GM18505 (cell line): ENCODE measurements around the gene SEC24A.
"Not testable (repeated sequence)": the region's sequence is repeated elsewhere in the genome, so short reads cannot be mapped to it uniquely, and the experiment has no call there.

Experiments used
- ATAC-seq: cut with Tn5 transposase; IDR thresholded peaks from one replicate; pipeline ENCODE4 v1.9.1; 2021; ENCODE audit not compliant: unreplicated experiment
- POLR2A ChIP-seq: IDR thresholded peaks from 4 replicates; pipeline ENCODE4 v1.6.1; 2011; ENCODE audit warnings: borderline replicate concordance; ENCODE audit not compliant: insufficient read depth, insufficient read length; ENCODE audit errors: extremely low read depth

The SEC24A gene

GRCh38 chr5:134648425-134649162 is at the start of gene SEC24A:
SEC24A (plus strand) TSS chr5:134648785; CDS start chr5:134649077, 292 bp downstream.
- peak; percentile 90 for TF ChIP-seq POLR2A
- ATAC-seq: peak; percentile 79

- not testable (repeated sequence) for ATAC-seq
Observed at GRCh38 chr5:134599820-134600219, 48.8 kb upstream of the SEC24A start.

GRCh38 chr5:134600600-134600999 is 48.0 kb upstream of the SEC24A start:
- TF ChIP-seq POLR2A: no peak
- ATAC-seq: no peak

- TF ChIP-seq POLR2A: no peak
- ATAC-seq: no peak
Observed at GRCh38 chr5:134603059-134603458, 45.5 kb upstream of the SEC24A start.

GRCh38 chr5:134604908-134605307 is 43.7 kb upstream of the SEC24A start:
- ATAC-seq: no peak
- no peak for TF ChIP-seq POLR2A

GRCh38 chr5:134606726-134607125 is 41.9 kb upstream of the SEC24A start:
- no peak for TF ChIP-seq POLR2A
- ATAC-seq: no peak

GRCh38 chr5:134608555-134608954 is 40.0 kb upstream of the SEC24A start:
- ATAC-seq: no peak
- no peak for TF ChIP-seq POLR2A

- ATAC-seq: peak; percentile 58
- TF ChIP-seq POLR2A: no peak
Observed at GRCh38 chr5:134609232-134609851, 39.2 kb upstream of the SEC24A start.

GRCh38 chr5:134610725-134611124 is 37.9 kb upstream of the SEC24A start:
- TF ChIP-seq POLR2A: no peak
- no peak for ATAC-seq

GRCh38 chr5:134611515-134611914 is 37.1 kb upstream of the SEC24A start:
- no peak for ATAC-seq
- TF ChIP-seq POLR2A: no peak

GRCh38 chr5:134614450-134615085 is 34.0 kb upstream of the SEC24A start:
- ATAC-seq: no peak
- TF ChIP-seq POLR2A: no peak

GRCh38 chr5:134620634-134621033 is 28.0 kb upstream of the SEC24A start:
- TF ChIP-seq POLR2A: no peak
- ATAC-seq: no peak

GRCh38 chr5:134625559-134625958 is 23.0 kb upstream of the SEC24A start:
- no peak for TF ChIP-seq POLR2A
- ATAC-seq: no peak
